HG03571 (cell line): ENCODE measurements around the gene BYSL.
"Not testable (repeated sequence)": the region's sequence is repeated elsewhere in the genome, so short reads cannot be mapped to it uniquely, and the experiment has no call there.

Experiments
- ATAC-seq: cut with Tn5 transposase; IDR thresholded peaks from one replicate; pipeline ENCODE4 v1.9.1; 2021; ENCODE audit not compliant: unreplicated experiment

Gene BYSL

DNA sequence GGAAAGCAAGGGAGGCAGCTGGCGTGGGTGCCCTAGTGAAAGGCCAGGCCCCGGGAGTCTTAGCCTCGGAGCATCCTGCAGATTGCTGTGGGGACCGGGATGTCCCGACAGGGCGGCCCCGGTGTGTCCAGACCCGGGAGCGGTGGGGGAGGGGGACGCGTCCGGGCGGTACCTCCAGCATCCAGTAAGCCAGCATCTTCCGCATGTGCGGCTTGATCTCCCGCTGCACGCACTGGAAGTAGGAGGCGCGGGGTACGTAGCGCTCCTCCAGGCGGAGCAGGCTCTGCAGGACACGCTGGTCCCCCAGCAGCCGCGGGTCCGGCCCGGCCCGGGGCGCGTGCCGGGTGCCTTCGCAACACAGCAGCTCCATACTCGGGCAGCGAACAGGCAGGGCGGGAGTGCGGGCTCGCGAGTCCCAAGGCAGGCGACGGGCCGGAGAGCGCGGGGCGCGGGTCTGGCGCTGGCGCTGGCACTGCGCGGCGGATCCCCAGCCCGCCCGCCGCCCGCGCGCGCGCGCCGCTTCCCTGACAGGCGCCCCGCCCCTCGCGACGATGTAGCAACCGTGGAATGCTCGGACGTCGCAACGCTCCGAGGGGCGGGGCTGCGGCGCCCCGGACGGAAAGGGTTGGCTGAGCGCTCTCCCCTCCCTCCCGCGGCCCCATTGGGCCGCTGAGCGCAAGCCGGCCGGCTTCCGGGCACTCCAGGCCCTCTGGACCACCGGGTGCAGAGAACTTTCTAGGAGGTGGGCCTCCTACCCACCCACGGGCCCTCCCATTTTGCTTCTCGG is 20.2 kb downstream of the BYSL start, which contains the start of gene CCND3:
TSS of gene CCND3 (minus strand) at position 529 of the 787 bp plus-strand sequence. CDS start at position 370, 159 bp downstream.
- ATAC-seq = peak; percentile 89

DNA sequence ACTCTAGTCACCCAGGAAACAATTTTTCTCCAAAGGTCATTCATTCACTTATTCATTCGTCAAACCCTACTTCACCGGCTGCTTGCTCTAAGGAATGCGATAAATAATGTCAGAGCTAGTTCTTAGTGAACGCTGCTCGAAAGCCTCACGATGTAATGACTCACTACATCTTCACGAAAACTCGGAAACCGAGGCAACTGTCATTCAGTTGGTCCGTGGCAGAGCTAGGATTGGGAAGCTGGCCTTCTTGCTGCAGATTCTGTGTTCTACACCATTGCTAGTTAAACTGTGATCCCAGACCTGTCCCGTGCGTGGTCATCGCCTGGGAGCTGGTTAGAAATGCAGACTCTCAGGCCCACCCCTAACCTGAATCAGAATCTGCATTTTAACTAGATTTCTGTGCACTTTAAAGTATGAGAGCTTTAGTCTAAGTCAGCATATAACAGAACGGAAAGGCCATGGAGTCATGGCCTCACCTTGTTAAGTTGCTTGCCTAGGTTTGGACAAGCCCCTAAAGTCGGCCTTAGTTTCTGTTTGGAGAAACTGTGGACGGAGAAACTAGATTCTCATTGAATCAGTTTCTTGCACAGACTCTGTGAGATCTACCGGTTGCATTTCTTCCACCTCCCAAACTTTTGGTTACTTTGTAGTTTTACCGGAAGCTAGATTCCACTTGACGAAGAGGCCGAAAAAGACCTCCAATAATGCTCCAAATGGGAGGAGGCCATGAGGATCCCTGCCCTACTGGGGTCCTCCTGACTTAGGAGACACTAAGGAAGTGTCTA is 21.0 kb downstream of the BYSL start:
- ATAC-seq = no peak

DNA sequence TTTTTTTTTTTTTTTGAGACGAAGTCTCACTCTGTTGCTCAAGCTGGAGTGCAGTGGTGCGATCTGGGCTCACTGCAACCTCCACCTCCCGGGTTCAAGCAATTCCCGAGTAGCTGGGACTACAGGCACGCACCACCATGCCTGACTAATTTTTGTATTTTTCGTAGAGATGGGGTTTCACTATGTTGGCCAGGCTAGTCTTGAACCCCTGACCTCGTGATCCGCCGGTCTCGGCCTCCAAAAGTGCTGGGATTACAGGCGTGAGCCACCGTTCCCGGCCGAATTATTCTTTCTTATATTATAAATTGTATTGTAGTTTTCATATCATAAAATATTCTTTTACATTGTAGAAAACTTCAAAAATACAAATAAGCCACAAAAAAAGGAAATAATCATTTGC is 21.6 kb downstream of the BYSL start:
- not testable (repeated sequence) for ATAC-seq

DNA sequence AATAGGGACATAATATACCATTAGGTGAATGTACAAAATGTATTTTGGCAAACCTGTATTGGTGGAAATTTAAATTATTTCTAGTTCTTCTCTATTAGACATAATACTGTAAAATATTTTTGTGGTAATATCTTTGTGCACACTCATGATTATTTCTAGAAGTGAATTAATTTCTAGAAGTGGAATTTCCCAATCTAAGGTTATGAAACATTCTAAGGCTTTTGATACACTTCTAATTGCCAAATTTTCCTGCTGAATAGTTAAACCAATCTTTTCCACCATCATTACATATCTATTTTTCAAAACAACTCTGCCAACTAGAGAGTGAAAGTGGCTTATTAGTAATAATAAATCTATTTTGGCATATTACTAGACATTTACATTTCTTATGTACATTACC is 22.2 kb downstream of the BYSL start:
- ATAC-seq = no peak

DNA sequence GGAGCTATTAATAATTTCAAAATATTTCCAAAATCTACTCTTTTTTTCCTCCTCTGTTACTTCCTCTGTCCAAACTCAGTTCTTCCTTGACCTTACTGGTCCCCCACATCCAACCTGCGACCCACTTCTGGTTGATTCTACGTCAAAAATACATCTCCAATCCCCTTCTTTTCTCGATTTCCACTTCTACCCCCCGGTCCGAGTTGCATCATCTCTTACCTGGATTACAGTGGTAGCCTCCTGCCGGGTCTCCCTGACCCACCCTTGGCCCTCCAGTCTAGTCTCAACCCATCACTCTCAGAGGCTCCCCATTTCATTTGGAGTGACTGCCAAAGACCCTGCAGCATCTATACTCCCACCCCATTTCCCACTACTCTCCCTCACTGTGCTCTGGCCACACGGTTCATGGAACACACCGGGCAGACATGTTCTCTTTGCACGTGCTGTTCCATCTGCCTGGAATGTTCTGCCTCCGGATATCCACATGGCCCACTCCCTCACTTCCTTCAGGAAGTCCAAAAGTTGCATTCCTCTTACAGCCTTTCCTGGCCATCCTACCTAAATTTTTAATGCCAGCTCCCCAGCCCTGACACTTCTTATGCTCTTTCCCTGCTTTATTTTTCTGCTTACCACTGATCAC is 26.4 kb downstream of the BYSL start:
- ATAC-seq = no peak

DNA sequence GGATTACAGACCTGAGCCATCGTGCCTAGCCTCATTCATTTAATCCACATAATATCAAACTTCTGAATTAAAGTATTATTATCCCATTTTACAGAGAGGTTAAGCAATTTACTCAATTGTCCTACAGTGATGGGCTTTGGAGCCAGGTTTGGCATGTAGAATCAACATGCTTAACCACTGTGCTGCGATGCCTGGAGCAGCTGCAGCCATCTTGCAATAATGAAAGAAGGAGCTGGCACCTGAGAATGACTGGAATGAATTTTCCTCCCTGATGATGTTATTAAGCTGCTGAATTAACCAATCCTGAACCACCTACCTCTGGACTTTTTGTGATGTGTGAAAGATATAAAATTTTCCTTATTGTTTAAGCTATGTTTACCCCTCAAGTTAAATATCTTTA is 33.4 kb downstream of the BYSL start:
- ATAC-seq = no peak

DNA sequence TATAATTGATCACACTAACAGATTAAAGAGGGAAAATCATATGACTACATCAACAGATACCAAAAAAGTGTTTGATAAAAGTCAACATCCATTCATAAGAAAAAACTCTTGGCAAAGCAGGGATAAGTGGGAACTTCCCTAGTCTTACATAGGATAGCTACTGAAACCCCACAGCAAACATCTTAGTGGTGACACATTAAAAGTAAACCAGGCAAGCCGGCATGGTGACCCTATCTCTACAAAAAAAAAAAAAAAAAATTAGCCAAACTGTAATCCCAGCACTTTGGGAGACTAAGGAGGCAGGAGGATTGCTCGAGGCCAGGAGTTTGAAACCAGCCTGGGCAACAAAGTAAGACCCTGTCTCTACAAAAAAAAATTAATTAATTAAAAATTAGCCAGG is 34.1 kb downstream of the BYSL start:
- no peak for ATAC-seq

DNA sequence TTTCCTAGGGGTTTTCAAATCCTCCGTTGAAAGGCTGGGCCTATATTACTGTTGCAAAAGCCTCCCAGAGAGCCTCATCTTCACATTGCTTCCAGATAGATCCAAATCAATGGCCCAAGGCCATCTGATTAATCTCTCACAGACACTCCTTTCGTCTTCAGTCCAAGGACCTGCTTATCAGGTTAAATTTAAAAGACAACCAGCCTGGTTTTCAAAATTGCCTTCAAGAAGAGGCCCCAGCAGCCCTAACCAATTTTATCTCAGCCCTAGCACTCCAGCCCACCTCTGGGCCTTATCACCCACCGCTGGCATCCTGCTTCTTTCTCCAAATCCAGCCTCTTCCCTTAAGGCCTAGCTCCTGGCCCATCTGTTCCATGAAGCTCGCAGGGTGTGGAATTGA is 35.8 kb downstream of the BYSL start:
- no peak for ATAC-seq

DNA sequence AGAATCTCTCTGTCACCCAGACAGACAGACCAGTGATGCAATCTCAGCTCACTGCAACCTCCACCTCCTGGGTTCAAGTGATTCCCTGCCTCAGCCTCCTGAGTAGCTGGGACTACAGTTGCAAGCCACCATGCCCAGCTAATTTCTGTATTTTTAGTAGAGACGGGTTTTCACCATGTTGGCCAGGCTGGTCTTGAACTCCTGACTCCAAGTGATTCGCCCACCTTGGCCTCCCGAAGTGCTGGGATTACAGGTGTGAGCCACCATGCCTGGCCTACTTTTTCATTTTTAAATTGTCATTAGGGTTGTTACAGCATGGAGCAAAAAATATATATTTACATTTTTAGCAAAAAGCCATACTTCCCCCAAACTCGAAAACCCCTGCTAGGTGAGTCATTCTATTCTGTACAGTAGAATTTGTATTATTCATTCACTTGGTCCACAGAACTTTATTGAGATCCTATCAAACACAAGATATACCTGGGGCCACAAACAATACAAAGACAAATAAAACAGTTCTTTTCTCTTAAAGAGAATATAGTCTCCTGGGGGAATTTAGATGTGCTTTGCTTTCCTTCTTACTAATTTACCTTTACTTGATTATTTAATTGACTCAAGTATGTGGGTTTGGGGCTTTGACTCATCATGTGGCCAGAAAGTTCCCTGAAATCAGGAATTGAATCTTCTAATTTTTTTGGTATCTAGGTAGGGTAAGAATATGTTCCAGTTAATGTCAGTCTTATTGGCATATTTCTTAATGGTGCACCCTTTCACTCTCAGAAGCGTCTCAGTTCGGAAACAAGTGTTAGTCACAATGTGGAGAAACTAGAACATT is 36.9 kb downstream of the BYSL start:
- ATAC-seq = no peak

DNA sequence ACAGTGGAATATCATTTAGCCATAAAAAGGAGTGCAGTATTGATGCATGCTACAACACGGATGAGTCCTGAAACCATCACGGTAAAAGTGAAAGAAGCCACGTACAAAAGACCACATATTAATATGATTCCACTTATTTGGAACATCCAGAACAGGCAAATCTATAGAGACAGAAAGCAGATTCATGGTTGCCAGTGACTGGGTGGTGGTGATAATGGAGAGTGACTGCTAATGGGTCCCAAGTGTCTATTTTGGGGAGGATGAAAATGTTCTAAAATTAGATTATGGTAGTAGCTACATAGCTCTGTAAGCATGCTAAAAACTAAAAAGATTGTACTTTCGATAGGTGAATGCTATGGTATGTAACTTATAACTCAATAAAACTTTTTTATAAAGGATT is 38.7 kb downstream of the BYSL start:
- ATAC-seq = no peak

DNA sequence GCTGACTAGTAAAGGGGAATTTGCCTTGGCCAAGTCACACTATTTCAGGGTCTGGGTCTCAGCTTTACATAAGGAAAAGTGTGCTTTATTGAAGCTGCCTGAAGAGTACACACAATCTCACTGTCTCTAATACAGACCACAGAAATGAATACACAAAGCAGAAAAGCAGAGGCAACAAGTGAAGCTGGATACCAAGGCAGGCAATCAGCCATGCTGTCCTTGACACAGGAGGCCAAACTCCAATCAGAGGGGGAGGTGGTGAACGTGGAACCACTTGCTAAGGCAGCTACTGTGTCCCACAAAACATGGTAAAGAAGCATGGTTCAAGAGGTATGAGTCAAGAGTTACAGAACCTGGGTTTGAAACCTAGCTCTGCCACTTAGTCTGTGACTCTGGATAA is 42.1 kb downstream of the BYSL start:
- no peak for ATAC-seq

DNA sequence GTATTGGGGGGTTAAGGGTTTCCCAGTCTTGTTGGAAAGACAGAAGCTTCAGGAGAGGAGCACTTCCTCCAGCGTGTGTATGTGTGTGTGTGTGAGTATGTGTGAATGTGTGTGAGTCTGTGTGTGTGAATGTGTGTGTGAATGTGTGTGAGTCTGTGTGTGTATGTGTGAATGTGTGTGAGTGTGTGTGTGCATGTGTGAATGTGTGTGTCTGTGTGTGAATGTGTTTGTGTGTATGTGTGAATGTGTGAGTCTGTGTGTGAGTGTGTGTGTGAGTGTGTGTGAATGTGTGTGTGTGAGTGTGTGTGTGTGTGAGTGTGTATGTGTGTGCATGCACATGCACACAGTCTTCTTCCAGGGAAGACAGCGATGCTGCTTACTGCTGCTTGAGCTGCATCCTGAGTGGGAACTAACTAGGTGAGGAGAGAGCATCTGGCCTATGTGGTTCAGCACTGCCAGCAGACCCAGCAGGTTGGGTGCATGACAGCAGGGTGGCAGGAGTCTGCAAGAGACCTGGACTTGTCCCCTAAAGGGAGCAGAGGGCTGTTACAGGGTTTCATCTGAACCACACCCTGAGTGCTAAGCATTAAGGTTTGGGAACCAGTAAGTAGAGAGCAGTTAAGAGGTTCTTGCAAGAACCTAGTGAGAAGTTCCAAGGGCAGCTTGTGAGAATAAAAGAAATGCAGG is 43.0 kb downstream of the BYSL start:
- ATAC-seq = no peak

DNA sequence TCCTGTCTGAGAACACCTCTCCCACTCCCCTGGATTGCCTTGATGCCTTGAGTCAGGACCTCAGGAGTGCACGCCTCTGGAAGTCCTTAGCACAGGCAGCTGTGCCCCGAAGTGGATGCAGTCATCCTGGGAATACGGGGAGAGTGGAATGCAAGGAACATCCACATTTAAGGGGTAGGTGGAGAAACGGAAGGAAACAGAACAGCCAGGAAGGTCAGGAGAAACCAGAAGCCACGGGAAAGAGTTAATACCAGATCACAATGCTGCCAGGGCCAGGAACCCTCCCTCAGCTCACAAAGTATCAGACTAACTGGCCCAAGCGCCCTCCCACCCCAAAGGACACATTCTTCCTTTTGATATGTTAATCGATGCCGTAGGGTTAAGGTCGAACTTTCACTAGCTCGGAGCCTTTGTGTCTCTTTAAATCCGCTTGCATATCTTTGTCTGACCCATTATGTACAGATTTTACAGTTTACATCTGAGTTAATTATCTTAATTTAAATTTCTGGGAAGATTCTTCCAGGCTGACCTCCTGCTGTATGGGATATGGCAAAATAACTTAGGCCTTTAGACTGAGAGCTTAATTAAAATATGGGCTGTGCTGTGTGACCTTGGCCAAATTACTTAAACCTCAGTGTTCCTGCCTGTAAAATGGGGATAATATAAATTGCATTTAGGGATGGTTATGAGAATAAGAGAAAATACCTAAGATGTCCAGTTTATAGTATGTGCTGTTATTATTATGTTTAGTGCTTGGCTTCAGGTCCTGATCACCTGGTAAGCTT is 44.3 kb downstream of the BYSL start:
- ATAC-seq = no peak

DNA sequence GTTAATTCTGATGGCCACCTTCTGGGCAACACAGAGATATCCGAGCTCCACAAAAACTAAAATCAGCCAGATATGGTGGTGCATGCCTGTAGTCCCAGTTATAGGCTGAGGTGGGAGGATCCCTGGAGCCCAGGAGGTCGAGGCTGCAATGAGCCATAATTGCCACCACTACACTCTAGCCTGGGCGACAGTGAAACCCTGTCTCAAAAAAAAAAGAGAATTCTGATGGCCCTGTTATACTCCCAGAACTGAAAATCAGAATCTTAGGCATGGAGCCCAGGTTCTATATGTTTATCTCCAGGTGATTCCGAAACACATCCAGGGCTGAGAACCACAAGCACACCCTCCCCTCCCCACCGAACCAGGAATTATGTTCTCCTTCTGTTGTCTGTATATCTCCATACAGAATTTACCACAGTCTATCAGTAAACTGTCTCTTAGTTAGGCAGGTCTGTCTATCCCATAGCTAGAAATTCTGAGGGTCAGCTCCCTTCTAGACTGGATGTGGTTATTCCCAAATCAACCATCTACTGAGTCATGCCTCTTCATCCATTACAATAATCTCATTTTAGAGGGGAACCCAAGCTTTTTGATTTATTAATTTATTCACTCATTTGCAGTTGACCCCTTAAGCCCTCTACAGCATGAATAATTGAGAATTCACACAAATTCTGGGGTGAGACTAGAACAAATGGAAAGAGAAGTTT is 45.1 kb downstream of the BYSL start:
- ATAC-seq = no peak

DNA sequence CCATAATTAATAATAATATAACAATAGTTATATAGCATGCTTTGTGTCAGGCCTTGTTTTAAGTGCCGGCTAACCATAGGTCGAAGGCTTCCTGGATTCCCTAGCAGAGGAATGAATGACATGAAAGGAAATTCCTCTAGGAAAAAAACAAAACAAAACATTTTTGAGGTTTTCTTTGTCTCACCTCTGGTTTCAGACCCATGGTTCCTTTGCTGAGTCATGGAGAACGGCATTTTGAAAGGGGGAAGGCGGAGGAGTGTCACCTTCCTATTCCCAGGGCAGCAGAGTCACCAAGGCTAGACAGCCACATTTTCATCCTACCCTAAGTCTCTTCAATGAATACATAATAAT is 45.6 kb downstream of the BYSL start:
- no peak for ATAC-seq

DNA sequence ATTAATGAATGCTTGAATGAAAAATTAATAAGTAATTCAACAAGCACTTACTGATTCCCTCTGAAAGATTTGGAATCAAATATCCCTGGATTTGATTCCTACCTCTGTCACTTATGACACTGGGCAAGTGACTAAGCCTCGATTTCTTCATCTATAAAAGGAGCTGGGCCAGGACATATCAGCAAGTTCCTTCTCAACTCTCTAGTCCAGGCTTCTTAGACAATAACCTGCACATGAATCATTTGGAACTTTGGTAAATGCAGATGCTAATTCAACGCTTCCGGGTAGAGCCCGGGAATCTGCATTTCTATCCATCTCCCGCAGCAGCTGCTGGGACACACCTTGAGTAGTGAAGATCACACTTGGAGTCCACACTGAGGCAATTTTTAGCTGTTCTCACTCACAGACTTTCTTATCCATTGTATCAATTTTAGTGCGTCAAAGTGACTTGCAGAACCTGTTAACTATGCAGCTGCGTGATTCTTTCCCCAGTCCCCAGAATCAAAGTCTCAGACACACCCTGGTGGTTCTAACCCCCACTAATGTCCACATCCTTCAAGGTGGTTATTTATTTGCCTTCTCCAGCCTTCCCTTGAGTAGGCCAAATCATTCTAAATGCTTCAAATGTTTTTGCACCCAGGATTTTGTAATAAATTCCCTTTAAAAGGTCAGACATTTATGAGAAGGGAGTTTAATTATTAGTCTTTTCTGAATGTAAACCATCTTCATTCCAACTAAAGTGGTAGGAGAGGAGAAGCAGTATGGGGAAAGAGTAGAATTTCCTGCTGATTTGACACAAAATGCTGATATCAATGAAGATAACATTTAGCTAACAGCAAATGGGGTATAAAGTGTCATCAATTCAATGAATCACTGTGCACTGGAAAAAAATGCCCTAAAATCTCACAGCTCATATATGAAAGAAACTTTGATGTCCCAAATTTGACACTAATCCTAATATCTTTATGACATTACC is 46.3 kb downstream of the BYSL start:
- no peak for ATAC-seq

DNA sequence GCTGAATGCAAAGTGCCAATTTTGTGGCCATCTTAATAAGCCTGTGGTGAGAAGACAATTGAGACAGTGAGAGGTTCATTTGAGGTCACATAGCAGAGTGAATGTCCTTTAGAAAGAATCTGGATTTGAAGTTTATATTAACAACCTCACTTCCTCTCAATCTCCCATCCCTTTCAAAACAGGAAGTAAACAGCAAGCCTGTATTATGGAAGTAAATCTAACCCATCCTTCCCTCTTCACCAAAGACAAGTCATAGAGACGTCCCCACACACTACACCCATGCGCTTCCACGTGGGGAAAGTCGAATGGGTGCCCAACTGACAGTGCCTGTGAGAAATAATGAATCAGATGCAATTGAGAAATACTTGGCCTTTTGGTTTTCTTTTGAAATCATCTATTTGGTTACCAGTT is 49.1 kb downstream of the BYSL start:
- ATAC-seq = no peak

DNA sequence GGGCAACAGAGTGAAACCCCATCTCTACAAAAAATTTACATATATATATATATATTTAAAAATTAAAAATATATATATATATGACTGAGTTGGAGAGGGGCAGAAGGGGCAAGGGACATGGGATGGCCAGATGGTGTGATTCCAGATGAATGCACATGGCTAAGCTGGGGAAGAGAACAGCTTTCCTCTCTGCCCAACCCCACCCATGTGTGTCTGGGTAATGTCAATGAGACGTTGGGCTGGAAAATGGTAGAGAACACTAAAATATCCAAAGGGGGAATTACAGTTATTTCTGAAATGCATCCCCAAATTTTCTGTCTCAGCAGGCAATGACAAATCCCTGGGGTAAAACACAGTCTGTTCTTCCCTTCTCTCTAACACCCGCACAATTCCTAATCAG is 51.5 kb downstream of the BYSL start:
- ATAC-seq = no peak
